Glutamatergic neuron (in vitro differentiated cells): ENCODE measurements around the gene TSPAN4. TPM values are rescaled to one million over a fixed set of nuclear protein-coding genes. Genes with fewer than 3 reads are reported as not detected.

Experiments used
- DNase-seq: peaks from one replicate; pipeline ENCODE4 v3.0.0; 2022
- H3K27ac Mint-ChIP-seq: one replicate; pipeline ENCODE4 v1.8.0; 2020; ENCODE audit warnings: mild to moderate bottlenecking, mixed read lengths, inconsistent platforms; ENCODE audit not compliant: unreplicated experiment
- H3K27me3 Mint-ChIP-seq: one replicate; pipeline ENCODE4 v1.8.0; 2020; ENCODE audit warnings: mild to moderate bottlenecking, moderate library complexity, mixed read lengths, inconsistent platforms; ENCODE audit not compliant: unreplicated experiment
- H3K36me3 Mint-ChIP-seq: one replicate; pipeline ENCODE4 v1.8.0; 2020; ENCODE audit warnings: mild to moderate bottlenecking, mixed read lengths, inconsistent platforms; ENCODE audit not compliant: unreplicated experiment
- H3K4me1 Mint-ChIP-seq: one replicate; pipeline ENCODE4 v1.8.0; 2020; ENCODE audit warnings: mild to moderate bottlenecking, low read depth, mixed read lengths, inconsistent platforms; ENCODE audit not compliant: unreplicated experiment
- H3K4me3 Mint-ChIP-seq: one replicate; pipeline ENCODE4 v1.8.0; 2020; ENCODE audit warnings: mild to moderate bottlenecking, mixed read lengths, inconsistent platforms; ENCODE audit not compliant: unreplicated experiment
- H3K9me3 Mint-ChIP-seq: one replicate; pipeline ENCODE4 v1.8.0; 2020; ENCODE audit warnings: mild to moderate bottlenecking, moderate library complexity, mixed read lengths, inconsistent platforms; ENCODE audit not compliant: unreplicated experiment
- total RNA-seq: library from RNA; stranded (reverse); fragmentation: NEBNext Ultra II Directional; extraction: Animal tissue kit (Norgen Biotek cat#: 25700); gene quantifications from one replicate; pipeline ENCODE4 v1.2.1, GENCODE V29; 2021; ENCODE audit not compliant: unreplicated experiment
- TF ChIP-seq, protein P1 (sequence below): fragments of 200-600 bp; sonication (generic); IDR thresholded peaks from one replicate; pipeline ENCODE4 v1.5.0; 2021; ENCODE audit not compliant: partially characterized antibody, unreplicated experiment

The TSPAN4 gene
- total RNA-seq, 1 donor from 2014 or later = 82.5 TPM

DNA sequence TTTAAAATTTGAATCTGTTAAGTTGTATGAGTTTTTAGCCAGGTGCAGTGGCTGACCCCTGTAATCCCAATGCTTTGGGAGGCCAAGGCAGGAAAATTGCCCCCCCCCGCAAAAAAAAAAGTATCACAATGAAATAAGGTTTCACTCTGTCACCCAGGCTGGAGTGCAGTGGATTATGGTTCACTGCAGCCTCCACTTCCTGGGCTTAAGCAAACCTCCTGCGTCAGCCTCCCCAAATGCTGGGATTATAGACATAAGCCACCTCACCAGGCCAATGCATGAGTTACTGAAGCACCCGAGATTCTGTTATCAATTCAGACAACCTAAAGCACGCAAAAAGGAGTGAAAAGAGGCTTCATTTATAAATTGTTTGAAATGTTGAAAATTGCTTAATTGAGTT is 70.4 kb downstream of the TSPAN4 start:
- peaks cover 5% of the 10 kb centered on the region for H3K4me1 Mint-ChIP-seq
- no peak overlapping the region for H3K4me3 Mint-ChIP-seq
- H3K36me3 Mint-ChIP-seq = no peaks in the 10 kb centered on the region
- DNase-seq = no peak
- peak overlapping the region; percentile 59 for H3K27ac Mint-ChIP-seq
- peaks cover 5% of the 10 kb centered on the region for H3K9me3 Mint-ChIP-seq
- TF ChIP-seq, protein P1, sequence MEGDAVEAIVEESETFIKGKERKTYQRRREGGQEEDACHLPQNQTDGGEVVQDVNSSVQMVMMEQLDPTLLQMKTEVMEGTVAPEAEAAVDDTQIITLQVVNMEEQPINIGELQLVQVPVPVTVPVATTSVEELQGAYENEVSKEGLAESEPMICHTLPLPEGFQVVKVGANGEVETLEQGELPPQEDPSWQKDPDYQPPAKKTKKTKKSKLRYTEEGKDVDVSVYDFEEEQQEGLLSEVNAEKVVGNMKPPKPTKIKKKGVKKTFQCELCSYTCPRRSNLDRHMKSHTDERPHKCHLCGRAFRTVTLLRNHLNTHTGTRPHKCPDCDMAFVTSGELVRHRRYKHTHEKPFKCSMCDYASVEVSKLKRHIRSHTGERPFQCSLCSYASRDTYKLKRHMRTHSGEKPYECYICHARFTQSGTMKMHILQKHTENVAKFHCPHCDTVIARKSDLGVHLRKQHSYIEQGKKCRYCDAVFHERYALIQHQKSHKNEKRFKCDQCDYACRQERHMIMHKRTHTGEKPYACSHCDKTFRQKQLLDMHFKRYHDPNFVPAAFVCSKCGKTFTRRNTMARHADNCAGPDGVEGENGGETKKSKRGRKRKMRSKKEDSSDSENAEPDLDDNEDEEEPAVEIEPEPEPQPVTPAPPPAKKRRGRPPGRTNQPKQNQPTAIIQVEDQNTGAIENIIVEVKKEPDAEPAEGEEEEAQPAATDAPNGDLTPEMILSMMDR = no peak
- H3K27me3 Mint-ChIP-seq = no peaks in the 10 kb centered on the region

DNA sequence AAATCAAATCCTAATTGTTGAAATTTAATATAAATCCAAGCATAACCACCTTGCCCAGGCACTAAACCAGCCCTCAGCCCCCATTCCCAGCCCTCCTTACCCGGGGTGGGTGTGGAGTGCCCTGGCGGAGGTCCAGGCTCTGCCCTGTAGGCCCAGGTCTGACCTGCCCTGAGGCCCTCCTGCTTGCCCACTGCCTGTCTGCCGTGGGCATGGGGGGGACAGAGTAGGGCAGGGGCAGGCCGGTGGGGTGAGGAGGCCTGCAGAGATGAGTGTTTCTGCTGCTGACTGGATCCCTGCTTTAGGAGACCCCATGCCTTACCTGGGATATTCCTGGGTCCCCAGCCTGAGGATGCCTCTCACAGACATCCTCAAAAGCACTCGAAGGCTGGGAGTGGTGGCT is 71.6 kb downstream of the TSPAN4 start:
- TF ChIP-seq, protein P1 = no peak
- DNase-seq = no peak
- Mint-ChIP-seq H3K27ac (no peak overlapping the region), H3K4me3 (no peak overlapping the region), H3K36me3 (no peaks in the 10 kb centered on the region), H3K9me3 (peaks cover 5% of the 10 kb centered on the region), H3K4me1 (peaks cover 5% of the 10 kb centered on the region), H3K27me3 (no peaks in the 10 kb centered on the region)

DNA sequence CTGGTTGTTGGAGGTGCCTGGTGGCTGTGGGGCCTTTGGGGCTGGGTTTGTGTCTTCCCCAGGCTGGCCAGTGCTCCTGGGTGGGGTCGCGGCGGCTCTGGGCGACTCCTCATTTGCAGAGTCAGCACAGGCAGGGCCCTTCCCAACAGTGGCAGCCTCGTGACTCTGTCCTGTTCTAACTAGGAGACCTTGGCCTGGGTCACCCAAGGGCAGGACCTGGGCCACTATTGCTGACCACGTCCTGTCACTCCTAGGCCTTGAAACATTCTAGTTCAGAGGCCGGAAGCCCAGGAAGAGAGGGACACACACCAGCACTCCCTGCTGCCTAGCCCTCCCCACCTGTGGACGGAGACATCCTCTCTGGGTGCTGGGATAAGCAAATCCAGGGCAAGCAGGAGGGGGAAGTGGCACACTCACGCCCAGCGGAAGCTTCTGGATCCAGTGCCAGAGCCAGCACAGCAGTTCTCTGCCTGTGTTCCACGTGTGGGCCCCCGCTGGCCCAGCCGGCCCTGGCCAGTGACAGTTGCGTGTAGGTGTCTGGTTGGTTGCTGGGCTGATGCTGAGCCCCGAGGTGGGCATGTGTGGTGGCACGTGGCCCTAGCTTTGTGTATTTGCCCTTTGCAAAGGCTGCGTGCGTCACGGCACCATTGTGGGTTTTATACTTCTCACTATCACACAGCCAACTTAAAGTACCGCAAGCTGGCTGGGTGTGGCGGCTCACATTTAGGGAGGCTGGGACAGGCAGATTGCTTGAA is 72.3 kb downstream of the TSPAN4 start:
- peaks cover 5% of the 10 kb centered on the region for H3K4me1 Mint-ChIP-seq
- no peak for DNase-seq
- no peak overlapping the region for H3K4me3 Mint-ChIP-seq
- no peaks in the 10 kb centered on the region for H3K27me3 Mint-ChIP-seq
- H3K9me3 Mint-ChIP-seq = peaks cover 5% of the 10 kb centered on the region
- H3K27ac Mint-ChIP-seq = no peak overlapping the region
- no peaks in the 10 kb centered on the region for H3K36me3 Mint-ChIP-seq
- TF ChIP-seq, protein P1 = no peak

Other genes with a start within 250 kb of the TSPAN4 start
- 17.7 TPM for gene IRF7, start 226.9 kb upstream of the TSPAN4 start, total RNA-seq
- gene CDHR5, start 217.9 kb upstream of the TSPAN4 start, total RNA-seq = not detected
- gene SCT, start 215.7 kb upstream of the TSPAN4 start, total RNA-seq = not detected
- gene DRD4, start 205.6 kb upstream of the TSPAN4 start, total RNA-seq = 2.9 TPM
- gene DEAF1, start 147.6 kb upstream of the TSPAN4 start, total RNA-seq = 51.5 TPM
- gene TMEM80, start 147.0 kb upstream of the TSPAN4 start, total RNA-seq = 29.7 TPM
- 12.7 TPM for gene EPS8L2, start 136.6 kb upstream of the TSPAN4 start, total RNA-seq
- 182 TPM for gene TALDO1, start 95.4 kb upstream of the TSPAN4 start, total RNA-seq
- gene GATD1, start 65.4 kb upstream of the TSPAN4 start, total RNA-seq = 67.5 TPM
- gene CEND1, start 52.8 kb upstream of the TSPAN4 start, total RNA-seq = 58.7 TPM
- 93.9 TPM for gene SLC25A22, start 44.6 kb upstream of the TSPAN4 start, total RNA-seq
- gene PIDD1, start 37.6 kb upstream of the TSPAN4 start, total RNA-seq = 37.0 TPM
- gene RPLP2, start 32.9 kb upstream of the TSPAN4 start, total RNA-seq = 997 TPM
- gene PNPLA2, start 23.9 kb upstream of the TSPAN4 start, total RNA-seq = 32.3 TPM
- gene CRACR2B, start 14.9 kb upstream of the TSPAN4 start, total RNA-seq = 19.7 TPM
- 346 TPM for gene CD151, start 9.9 kb upstream of the TSPAN4 start, total RNA-seq
- 106 TPM for gene POLR2L, start 323 bp upstream of the TSPAN4 start, total RNA-seq
- 56.1 TPM for gene CHID1, start 68.0 kb downstream of the TSPAN4 start, total RNA-seq
- gene AP2A2, start 83.0 kb downstream of the TSPAN4 start, total RNA-seq = 228 TPM
- gene MUC6, start 193.9 kb downstream of the TSPAN4 start, total RNA-seq = not detected
- not detected for gene MUC2, start 232.0 kb downstream of the TSPAN4 start, total RNA-seq